ENCODE measurements around the gene PFKFB4. TPM values are rescaled to one million over a fixed set of nuclear protein-coding genes. Genes with fewer than 3 reads are reported as not detected.

The PFKFB4 gene
- total and polyA plus RNA-seq, 2 of the 4 experiments (the other 2 are of a cell fraction) = 16.9 to 17.0 TPM

DNA sequence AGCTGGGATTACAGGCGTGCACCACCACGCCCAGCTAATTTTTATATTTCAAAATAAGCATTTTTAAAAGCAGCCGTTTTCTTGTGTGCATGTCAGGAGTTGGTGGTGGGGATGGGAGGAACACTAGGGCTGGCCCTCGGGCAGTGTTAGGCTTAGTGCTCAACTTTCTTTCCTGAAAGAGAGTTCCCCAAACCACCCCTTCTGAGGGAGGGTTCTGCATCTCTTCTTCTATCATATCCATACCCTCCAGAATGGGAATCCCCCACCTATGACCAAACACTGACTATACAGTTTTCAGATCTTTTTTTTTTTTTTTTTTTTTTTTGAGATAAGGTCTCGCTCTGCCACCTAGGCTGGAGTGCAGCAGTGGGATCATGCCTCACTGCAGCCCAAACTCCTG is 12.5 kb downstream of the PFKFB4 start:
- Histone ChIP-seq H3K36me3 (ENCODE audit: control insufficient read depth, insufficient read depth, low read length) (peaks cover 42% of the 10 kb centered on the region), H3K9me3 (ENCODE audit: control insufficient read depth, insufficient read depth, low read length) (no peaks in the 10 kb centered on the region), H3K79me1 (ENCODE audit: low read depth in 1 of 2, low read length in 2 of 2) (peaks cover 0 to 2% of the 10 kb centered on the region in 2 experiments; a peak in 3 of 4 replicates), H3K4ac (ENCODE audit: low read depth, low read length) (no peak overlapping the region), H2BK15ac (ENCODE audit: low read depth, low read length) (no peak overlapping the region), H2BK20ac (ENCODE audit: low read depth, low read length) (no peak overlapping the region), H3K4me2 (ENCODE audit: low read depth, low read length) (no peak overlapping the region), H2AK9ac (replicated peaks; ENCODE audit: low read depth, low read length, poor library complexity) (no peak overlapping the region), H3K9me1 (ENCODE audit: insufficient read depth, low read length) (no peaks in the 10 kb centered on the region), H4K8ac (ENCODE audit: low read depth in 2 of 2, low read length in 2 of 2) (no peak overlapping the region), H4K5ac (ENCODE audit: low read depth, low read length) (no peak overlapping the region), H4K91ac (ENCODE audit: insufficient read depth, low read depth, low read length) (no peak overlapping the region), H4K20me1 (ENCODE audit: insufficient read depth, low read length) (no peaks in the 10 kb centered on the region; the same call in 1 of the 2 replicates), H3K9ac (ENCODE audit: low read depth, low read length) (no peak overlapping the region), H2BK120ac (ENCODE audit: low read depth, low read length) (no peak overlapping the region), H3K27me3 (ENCODE audit: control insufficient read depth, insufficient read depth, low read length) (no peaks in the 10 kb centered on the region), H2AK5ac (ENCODE audit: low read depth, low read length) (no peak overlapping the region), H3K14ac (replicated peaks; ENCODE audit: low read depth, low read length) (no peak overlapping the region), H3K4me3 (ENCODE audit: insufficient read depth, low read depth, low read length) (no peak overlapping the region), H2AFZ (replicated peaks; ENCODE audit: low read length, poor library complexity) (no peak overlapping the region), H3K27ac (ENCODE audit: insufficient read depth, low read length) (no peak overlapping the region), H3K18ac (ENCODE audit: low read depth, low read length) (no peak overlapping the region), H2BK5ac (ENCODE audit: low read depth, low read length, poor library complexity, severe bottlenecking) (no peak overlapping the region), H3K56ac (ENCODE audit: extremely low read depth, insufficient read depth, low read length) (no peak overlapping the region), H3K23ac (ENCODE audit: low read depth, low read length) (no peak overlapping the region), H3K4me1 (ENCODE audit: control insufficient read depth, insufficient read depth, low read length) (no peaks in the 10 kb centered on the region)
- WGBS, 2 experiments (ENCODE audit: extremely low coverage in 2 of 2, insufficient read length in 1 of 2) = no CpG with 5 or more reads among the region's 5 CpGs
- dilution Hi-C loops (cut with HindIII; ENCODE audit: low sequenced_read_pairs, unreplicated experiment) = no loop called here
- ChIA-PET POLR2A (ENCODE audit: unreplicated experiment) (no interaction called here), CTCF (no interaction called here)
- no peak for ATAC-seq (ENCODE audit: low read depth)
- TF ChIP-seq, protein P1, sequence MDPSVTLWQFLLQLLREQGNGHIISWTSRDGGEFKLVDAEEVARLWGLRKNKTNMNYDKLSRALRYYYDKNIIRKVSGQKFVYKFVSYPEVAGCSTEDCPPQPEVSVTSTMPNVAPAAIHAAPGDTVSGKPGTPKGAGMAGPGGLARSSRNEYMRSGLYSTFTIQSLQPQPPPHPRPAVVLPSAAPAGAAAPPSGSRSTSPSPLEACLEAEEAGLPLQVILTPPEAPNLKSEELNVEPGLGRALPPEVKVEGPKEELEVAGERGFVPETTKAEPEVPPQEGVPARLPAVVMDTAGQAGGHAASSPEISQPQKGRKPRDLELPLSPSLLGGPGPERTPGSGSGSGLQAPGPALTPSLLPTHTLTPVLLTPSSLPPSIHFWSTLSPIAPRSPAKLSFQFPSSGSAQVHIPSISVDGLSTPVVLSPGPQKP (IDR thresholded peaks at IDR 0.05; ENCODE audit: borderline replicate concordance, low read depth, low read length) = no peak
- TF ChIP-seq, protein P2, sequence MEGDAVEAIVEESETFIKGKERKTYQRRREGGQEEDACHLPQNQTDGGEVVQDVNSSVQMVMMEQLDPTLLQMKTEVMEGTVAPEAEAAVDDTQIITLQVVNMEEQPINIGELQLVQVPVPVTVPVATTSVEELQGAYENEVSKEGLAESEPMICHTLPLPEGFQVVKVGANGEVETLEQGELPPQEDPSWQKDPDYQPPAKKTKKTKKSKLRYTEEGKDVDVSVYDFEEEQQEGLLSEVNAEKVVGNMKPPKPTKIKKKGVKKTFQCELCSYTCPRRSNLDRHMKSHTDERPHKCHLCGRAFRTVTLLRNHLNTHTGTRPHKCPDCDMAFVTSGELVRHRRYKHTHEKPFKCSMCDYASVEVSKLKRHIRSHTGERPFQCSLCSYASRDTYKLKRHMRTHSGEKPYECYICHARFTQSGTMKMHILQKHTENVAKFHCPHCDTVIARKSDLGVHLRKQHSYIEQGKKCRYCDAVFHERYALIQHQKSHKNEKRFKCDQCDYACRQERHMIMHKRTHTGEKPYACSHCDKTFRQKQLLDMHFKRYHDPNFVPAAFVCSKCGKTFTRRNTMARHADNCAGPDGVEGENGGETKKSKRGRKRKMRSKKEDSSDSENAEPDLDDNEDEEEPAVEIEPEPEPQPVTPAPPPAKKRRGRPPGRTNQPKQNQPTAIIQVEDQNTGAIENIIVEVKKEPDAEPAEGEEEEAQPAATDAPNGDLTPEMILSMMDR (conservative IDR thresholded peaks at IDR 0.05; ENCODE audit: low read depth, low read length) = no peak
- TF ChIP-seq, protein P3, sequence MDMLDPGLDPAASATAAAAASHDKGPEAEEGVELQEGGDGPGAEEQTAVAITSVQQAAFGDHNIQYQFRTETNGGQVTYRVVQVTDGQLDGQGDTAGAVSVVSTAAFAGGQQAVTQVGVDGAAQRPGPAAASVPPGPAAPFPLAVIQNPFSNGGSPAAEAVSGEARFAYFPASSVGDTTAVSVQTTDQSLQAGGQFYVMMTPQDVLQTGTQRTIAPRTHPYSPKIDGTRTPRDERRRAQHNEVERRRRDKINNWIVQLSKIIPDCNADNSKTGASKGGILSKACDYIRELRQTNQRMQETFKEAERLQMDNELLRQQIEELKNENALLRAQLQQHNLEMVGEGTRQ (IDR thresholded peaks at IDR 0.05; ENCODE audit: low read depth, low read length) = no peak
- TF ChIP-seq MAFK (IDR thresholded peaks at IDR 0.05; ENCODE audit: low read depth, low read length) = no peak
- no peak for TF ChIP-seq MAZ (IDR thresholded peaks at IDR 0.05; ENCODE audit: borderline replicate concordance, low read depth, low read length)
- no peak for TF ChIP-seq RAD21 (IDR thresholded peaks at IDR 0.05; ENCODE audit: low read length)
- no peak for TF ChIP-seq BHLHE40 (IDR thresholded peaks at IDR 0.05; ENCODE audit: low read depth, low read length)
- TF ChIP-seq SMC3 (IDR thresholded peaks at IDR 0.05; ENCODE audit: low read depth, low read length) = no peak
- no peak for TF ChIP-seq NFE2L2 (IDR thresholded peaks at IDR 0.05; ENCODE audit: low read depth, low read length)
- TF ChIP-seq CHD1 (IDR thresholded peaks at IDR 0.05; ENCODE audit: low read depth, low read length) = no peak
- TF ChIP-seq MXI1 (IDR thresholded peaks at IDR 0.05; ENCODE audit: borderline replicate concordance, low read depth, low read length) = no peak
- TF ChIP-seq RFX5 (IDR thresholded peaks at IDR 0.05; ENCODE audit: low read depth, low read length) = no peak
- no peak for TF ChIP-seq POLR2A (IDR thresholded peaks at IDR 0.05; ENCODE audit: low read depth, low read length)
- TF ChIP-seq CEBPB (IDR thresholded peaks at IDR 0.05; ENCODE audit: low read depth, low read length) = no peak
- no peak for TF ChIP-seq RCOR1 (IDR thresholded peaks at IDR 0.05; ENCODE audit: insufficient replicate concordance, low read length)
- no peak for TF ChIP-seq FOS (IDR thresholded peaks at IDR 0.05; ENCODE audit: low read depth, low read length)
- no peak for DNase-seq
- intact Hi-C loops (cut with micrococcal nuclease) = no loop called here
- no TSS peak for BruUV-seq (replicated peaks)
- in situ Hi-C loops (cut with MboI; ENCODE audit: low sequenced_read_pairs) = loop anchor here (10.0 kb wide), 1 partner anchor 269 kb away; no protein-coding TSS in a partner anchor
